Hematopoietic multipotent progenitor cell treated with erythropoietin and hydrocortisone succinate and interleukin-3 and kit ligand, for 8 days (in vitro differentiated cells): ENCODE results near the gene ZNF799.
"Not testable (repeated sequence)": the region's sequence is repeated elsewhere in the genome, so short reads cannot be mapped to it uniquely, and the experiment has no call there.

Experiments used
- DNase-seq: peaks from one replicate; pipeline ENCODE4 v3.0.0-alpha.2; 2015

The ZNF799 gene

GRCh38 chr19:12400633-12401502 lies at the start of gene ZNF799:
Gene ZNF799 (minus strand): TSS chr19:12401271. CDS start chr19:12401070, 201 bp downstream.
- peak; percentile 95 for DNase-seq

GRCh38 chr19:12450844-12451243 lies 49.8 kb upstream of the ZNF799 start:
- DNase-seq, result no peak

DNA sequence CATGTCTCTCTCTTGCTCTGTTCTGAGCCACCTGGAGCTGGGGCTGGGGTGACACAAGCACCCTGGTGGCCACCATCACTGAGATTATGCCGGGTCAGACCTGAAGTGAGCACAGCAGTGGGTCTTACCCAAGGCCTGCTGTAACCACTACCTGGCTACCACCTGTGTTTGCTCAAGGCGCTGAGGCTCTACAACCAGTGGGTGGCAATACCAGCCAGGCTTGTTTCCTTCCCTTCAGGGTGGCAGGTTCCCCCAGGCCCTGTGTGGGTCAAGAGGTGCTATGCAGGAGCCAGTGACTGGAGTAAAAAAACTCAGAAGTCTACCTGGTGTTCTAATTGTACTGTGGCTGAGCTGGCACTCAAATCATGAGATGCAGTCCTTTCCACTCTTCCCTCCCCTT lies 47.7 kb upstream of the ZNF799 start:
- no peak for DNase-seq

DNA sequence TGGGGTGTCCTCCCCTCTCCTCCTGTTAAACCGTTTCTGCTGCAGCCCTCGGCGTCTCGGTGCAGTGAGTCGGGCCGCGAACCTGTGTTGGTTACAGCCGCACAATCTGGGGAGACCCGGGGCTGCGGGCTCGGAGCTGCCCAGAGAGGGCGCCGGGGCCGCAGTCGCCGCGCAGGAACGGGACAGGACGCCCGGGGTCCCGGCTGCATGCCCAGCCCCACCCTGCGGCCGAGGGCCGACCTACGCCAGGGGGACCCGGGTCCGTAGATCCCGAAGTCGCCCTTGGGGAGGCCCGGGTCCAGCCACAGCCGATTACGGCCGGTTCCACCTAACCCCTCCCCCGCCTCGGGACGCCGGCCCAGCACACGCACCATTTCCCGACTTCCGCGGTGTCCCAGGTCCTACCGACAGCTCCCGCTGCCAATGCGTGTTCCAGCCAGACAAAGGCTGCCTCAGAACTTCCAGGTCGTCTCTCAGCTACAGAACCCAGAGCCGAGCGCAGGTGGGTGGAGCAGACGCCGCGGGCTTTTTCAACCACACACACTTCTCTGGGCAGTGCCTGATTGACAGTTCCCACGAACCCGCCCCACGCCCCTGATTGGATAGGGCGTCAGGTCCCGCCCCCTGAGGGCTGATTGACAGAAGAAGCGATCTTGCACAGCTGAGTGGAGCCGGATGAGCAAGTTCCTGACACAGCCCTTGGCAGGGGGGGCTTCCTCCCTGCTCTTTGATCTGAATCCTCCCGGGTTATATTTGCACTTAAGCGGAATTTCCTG lies 39.7 kb upstream of the ZNF799 start, which contains the start of gene ZNF443:
Gene ZNF443 (minus strand): TSS at position 481 of the 776 bp plus-strand sequence. CDS start 107 bp downstream, at position 374.
- peak; percentile 99 for DNase-seq

DNA sequence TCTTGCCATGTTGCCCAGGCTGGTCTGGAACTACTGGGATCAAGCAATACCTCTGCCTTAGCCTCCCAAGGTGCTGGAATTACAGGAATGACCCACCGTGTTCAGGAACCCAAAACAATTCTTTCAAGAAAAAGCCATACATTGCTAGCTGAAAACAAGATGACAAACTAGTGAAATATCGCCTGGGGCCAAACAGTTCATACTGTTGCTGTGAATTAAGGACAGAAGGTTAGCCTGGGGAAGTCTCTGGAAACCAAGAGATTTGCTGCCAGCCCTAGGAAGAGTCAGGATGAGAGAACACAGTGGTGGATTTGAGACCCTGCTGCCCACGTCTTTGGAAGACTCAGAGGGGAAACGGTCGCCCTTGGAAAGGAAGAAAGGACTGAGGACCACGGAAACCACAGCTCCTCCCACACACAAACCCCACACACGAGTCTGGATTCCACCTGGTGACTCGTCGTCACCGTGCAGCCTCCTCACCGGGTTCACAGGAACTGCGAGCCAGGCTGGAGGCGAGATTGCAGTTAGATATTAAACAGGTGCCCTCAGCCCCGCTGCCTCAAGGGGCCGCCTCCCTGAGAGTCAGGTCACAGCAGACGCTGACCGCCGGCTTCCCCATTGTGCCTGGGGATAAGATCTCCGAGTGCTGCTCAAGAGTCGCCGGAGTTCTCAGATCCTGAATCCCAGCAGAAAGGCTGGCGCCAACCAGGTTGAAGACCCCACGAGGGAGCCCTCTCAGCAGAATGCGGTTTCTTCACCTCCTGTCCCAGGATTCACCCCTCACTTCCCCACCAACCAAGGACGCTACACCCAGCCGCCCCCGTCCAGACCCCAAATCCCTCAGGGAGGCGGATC lies 38.8 kb upstream of the ZNF799 start:
- DNase-seq, result peak; percentile 14

GRCh38 chr19:12430726-12431299 lies 29.7 kb upstream of the ZNF799 start:
- not testable (repeated sequence) for DNase-seq

DNA sequence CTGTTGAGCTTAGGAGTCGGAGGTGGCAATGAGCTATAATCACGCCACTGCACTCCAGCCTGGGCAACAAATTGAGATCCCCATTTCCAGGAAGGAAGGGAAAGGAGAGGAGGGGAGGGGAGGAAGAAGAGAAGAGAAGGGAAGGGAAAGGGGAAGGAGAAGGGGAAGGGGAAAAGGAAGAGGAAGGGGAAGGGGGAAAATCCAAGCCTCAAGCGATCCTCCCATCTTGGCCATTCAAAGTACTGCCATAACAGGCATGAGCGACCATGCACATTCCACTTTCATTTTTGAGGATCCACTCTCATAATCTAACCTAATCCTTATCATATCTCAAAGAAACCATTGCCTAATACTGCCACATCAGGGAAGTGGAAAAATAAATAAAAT lies 24.8 kb upstream of the ZNF799 start:
- no peak for DNase-seq

DNA sequence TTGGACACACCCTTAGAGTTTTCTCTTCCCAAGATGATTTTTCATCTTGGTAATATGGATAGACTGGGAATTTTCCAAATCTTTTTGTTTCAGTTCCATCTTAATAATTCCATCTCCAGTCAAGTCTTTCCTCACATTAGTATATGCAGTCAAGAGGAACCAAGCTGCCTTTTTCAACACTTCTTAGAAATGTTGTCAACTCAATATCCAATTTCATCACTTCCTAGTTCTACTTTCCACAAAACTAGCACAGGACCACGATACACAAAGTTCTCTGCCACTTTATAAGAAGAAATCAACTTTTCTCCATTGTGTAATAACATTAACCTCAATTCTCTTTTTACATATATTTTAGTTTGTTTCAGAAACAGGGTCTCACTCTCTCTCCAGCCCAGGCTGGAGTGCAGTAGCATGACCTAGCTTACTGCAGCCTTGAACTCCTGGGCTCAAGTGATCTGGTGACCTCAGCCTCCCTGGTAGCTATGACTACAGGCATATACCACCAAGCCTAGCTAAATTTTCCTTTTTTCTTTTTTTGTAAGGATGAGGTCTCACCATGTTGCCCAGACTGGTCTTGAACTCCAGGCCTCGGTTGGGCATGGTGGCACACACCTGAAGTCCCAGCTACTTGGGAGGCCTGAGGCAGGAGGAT lies 24.3 kb upstream of the ZNF799 start:
- no peak for DNase-seq

- not testable (repeated sequence) for DNase-seq
Measured at GRCh38 chr19:12417273-12417672, 16.2 kb upstream of the ZNF799 start.

DNA sequence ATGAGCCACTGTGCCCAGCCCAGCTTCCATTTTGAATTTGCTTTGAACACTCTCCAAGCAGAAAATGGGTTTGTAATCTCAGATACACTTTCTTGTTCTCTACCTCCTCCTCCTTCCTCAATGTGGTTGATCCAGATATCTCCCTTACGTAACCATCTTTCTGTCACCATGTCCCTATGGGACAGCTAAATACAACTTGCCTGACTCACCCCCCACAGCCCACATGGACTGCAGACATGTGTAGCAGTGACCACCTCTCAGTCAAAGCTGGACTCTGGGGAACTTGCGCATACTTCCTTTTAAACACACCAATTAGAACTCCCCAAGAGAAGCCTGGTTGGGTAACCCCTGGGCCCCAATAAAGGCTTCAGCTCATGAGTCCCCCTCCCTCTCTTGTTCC lies 10.8 kb upstream of the ZNF799 start:
- no peak for DNase-seq

DNA sequence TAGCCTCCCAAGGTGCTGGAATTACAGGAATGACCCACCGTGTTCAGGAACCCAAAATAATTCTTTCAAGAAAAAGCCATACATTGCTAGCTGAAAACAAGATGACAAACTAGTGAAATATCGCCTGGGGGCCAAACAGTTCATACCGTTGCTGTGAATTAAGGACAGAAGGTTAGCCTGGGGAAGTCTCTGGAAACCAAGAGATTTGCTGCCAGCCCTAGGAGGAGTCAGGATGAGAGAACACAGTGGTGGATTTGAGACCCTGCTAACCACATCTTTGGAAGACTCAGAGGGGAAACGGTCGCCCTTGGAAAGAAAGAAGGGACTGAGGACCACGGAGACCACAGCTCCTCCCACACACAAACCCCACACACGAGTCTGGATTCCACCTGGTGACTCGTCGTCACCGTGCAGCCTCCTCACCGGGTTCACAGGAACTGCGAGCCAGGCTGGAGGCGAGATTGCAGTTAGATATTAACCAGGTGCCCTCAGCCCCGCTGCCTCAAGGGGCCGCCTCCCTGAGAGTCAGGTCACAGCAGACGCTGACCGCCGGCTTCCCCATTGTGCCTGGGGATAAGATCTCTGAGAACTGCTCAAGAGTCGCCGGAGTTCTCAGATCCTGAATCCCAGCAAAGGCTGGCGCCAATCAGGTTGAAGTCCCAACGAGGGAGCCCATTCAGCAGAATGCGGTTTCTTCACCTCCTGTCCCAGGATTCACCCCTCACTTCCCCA lies 1.0 kb downstream of the ZNF799 start:
- DNase-seq, result peak; percentile 17

GRCh38 chr19:12391148-12391547 lies 9.9 kb downstream of the ZNF799 start:
- DNase-seq, result not testable (repeated sequence)

DNA sequence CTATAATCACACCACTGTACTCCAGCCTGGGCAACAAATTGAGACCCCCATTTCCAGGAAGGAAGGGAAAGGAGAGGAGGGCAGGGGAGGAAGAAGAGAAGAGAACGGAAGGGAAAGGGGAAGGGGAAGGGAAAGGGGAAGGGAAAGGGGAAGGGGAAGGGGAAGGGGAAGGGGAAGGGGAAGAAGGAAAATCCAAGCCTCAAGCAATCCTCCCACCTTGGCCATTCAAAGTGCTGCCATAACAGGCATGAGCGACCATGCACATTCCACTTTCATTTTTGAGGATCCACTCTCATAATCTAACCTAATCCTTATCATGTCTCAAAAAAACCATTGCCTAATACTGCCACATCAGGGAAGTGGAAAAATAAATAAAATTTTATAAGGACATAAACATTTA lies 14.7 kb downstream of the ZNF799 start:
- not testable (repeated sequence) for DNase-seq

- DNase-seq, result no peak
Measured at GRCh38 chr19:12380444-12380737, 20.7 kb downstream of the ZNF799 start.

DNA sequence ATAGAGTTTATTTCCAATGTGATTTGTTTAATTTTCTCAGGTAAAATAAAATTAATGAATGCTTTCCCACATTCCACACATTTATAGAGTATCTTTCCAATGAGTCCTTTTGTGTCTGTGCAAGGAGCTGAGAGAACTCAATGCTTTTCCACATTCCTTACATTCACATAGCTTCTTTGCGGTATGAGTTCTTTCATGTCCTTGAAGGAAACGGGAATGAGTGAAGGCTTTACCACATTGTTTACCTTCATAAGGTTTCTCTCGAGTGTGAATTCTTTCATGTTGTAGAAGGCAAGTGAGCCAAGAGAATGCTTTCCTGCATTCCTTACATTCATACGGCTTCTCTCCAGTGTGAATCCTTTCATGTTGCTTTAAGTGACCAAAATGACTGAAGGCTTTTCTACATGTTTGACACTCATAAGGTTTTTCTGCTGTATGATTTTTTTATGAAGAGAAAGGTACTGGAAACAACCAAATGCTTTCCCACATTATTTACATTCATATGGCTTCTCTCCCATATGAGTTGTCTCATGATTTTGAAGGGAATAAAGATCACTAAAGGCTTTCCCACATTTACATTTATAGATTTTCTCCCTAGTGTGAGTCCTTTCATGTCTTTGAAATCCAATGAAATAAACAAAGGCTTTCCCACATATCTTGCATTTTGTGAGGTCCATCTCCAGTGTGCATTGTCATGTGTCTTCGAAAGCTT lies 21.2 kb downstream of the ZNF799 start:
- no peak for DNase-seq

- no peak for DNase-seq
Measured at GRCh38 chr19:12374026-12374425, 27.0 kb downstream of the ZNF799 start.

DNA sequence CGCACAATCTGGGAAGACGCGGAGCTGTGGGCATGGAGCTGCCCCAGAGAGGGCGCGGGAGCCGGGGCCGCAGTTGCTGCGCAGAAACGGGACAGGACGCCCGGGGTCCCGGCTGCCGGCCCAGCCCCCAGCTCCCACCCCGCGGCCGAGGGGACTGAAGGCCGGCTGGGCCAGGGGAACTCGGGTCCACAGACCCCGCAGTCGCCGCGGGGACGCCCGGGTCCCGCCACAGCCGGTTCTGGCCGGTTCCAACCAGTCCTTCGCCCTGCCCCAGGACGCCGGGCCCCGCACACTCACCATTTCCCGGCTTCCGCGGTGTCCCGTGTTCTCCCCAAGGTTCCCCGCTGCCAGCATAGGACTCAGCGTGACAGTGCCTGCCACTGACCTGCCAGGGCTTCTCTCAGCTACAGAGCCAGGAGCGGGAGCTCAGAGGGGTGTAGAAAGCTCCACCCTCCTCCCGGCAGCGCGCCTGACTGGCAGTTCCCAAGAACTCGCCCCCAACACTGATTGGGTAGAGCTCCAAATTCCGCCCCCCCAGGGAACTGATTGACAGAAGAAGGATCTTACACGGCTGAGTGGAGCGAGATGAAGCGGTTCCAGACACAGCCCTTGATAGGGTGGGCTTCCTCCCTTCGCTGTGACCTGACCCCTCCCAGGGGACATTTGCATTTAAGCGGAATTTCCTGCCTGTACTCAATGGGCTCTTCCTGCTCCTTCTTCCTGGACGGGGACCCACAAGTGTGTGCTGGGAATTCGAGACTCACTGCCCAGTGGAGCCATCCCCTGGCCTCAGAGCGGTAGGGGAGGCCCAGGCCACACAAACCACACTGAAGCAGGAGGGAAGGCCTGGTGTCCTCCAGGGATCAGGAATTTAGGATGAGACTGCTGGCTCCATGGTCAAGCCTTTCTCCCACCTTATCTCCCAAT lies 35.6 kb downstream of the ZNF799 start, which contains the start of gene ZNF442:
Gene ZNF442 (minus strand): TSS at position 448 of the 927 bp plus-strand sequence. CDS start 2,052 bp downstream, outside the sequence.
- peak; percentile 92 for DNase-seq

- no peak for DNase-seq
Measured at GRCh38 chr19:12364391-12365235, 36.5 kb downstream of the ZNF799 start.
